Gastrocnemius medialis (tissue), 4 donors: ENCODE data around the gene NUSAP1.

Experiments
- POLR2A ChIP-seq, 2 donors: fragments of 450-650 bp; IDR thresholded peaks; one replicate each; pipeline ENCODE4 v1.6.1; 2017; ENCODE audit warnings: antibody characterized with exemption in 2 of 2, mild to moderate bottlenecking in 2 of 2, moderate library complexity in 2 of 2
- TF ChIP-seq, protein P1 (sequence below), 5 experiments: fragments of 450-650 bp in 3 of 5; fragments of 200-600 bp in 2 of 5; sonication (generic) in 2 of 5; IDR thresholded peaks in 4 of 5; conservative IDR thresholded peaks in 1 of 5; 1 replicate in 4 of 5; 2 replicates in 1 of 5; pipeline ENCODE4 v1.5.1; 2016 to 2019; ENCODE audit warnings: antibody characterized with exemption in 5 of 5, mild to moderate bottlenecking in 3 of 5, moderate library complexity in 3 of 5

DNA sequence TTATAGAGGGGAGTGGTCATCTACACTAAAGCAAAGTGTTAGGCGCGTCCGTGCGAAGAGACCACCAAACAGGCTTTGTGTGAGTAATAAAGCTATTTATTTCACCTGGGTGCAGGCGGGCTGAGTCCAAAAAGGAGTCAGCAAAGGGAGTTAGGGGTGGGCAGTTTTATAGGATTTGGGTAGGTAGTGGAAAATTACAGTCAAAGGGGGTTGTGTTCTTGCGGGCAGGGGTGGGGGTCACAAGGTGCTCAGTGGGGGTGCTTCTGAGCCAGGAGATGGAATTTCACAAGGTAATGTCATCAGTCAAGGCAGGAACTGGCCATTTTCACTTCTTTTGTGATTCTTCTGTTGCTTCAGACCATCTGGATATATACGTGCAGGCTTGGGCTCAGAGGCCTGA is 47.4 kb upstream of the NUSAP1 start:
- TF ChIP-seq, protein P1, sequence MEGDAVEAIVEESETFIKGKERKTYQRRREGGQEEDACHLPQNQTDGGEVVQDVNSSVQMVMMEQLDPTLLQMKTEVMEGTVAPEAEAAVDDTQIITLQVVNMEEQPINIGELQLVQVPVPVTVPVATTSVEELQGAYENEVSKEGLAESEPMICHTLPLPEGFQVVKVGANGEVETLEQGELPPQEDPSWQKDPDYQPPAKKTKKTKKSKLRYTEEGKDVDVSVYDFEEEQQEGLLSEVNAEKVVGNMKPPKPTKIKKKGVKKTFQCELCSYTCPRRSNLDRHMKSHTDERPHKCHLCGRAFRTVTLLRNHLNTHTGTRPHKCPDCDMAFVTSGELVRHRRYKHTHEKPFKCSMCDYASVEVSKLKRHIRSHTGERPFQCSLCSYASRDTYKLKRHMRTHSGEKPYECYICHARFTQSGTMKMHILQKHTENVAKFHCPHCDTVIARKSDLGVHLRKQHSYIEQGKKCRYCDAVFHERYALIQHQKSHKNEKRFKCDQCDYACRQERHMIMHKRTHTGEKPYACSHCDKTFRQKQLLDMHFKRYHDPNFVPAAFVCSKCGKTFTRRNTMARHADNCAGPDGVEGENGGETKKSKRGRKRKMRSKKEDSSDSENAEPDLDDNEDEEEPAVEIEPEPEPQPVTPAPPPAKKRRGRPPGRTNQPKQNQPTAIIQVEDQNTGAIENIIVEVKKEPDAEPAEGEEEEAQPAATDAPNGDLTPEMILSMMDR (IDR thresholded peaks at IDR 0.05 in 4 of 5, conservative IDR thresholded peaks at IDR 0.05 in 1 of 5) = no peak
- TF ChIP-seq POLR2A (IDR thresholded peaks at IDR 0.05) = no peak
